ENCODE measurements around the gene WHRN. TPM values are rescaled to one million over a fixed set of nuclear protein-coding genes. Genes with fewer than 3 reads are reported as not detected.

Gene WHRN
- total RNA-seq, 1 donor from 2014 or later = 9.1 TPM

- Histone ChIP-seq H3K27me3 (no peaks in the 10 kb centered on the region), H3K36me3 (no peaks in the 10 kb centered on the region), H3K4me1 (peaks cover 14% of the 10 kb centered on the region), H3K4me3 (no peak overlapping the region), H3K27ac (no peak overlapping the region), H3K9me3 (no peaks in the 10 kb centered on the region)
- TF ChIP-seq POLR2A (IDR thresholded peaks at IDR 0.05) (no peak), POLR2AphosphoS5 (IDR thresholded peaks at IDR 0.05; ENCODE audit: insufficient read depth in 1 of 2, low read depth in 1 of 2) (no peak), CTCF (IDR thresholded peaks at IDR 0.05) (no peak)
- intact Hi-C loops (cut with DNase I) = loop anchor here (10.0 kb wide), 1 partner anchor 604 kb away; no protein-coding TSS in a partner anchor
- no peak for DNase-seq (ENCODE audit: extremely low spot score in 2 of 2)
Measured at GRCh38 chr9:114410910-114411309, 94.4 kb downstream of the WHRN start.

GRCh38 chr9:114409842-114410241 lies 95.4 kb downstream of the WHRN start:
- Histone ChIP-seq H3K9me3 (no peaks in the 10 kb centered on the region), H3K27ac (no peak overlapping the region), H3K27me3 (no peaks in the 10 kb centered on the region), H3K36me3 (no peaks in the 10 kb centered on the region), H3K4me3 (no peak overlapping the region), H3K4me1 (peaks cover 14% of the 10 kb centered on the region)
- intact Hi-C loops (cut with DNase I) = loop anchor here (5.0 to 10.0 kb wide), 2 partner anchors 242 to 605 kb away; no protein-coding TSS in a partner anchor
- DNase-seq (ENCODE audit: extremely low spot score in 2 of 2) = no peak
- TF ChIP-seq CTCF (IDR thresholded peaks at IDR 0.05) (no peak), POLR2AphosphoS5 (IDR thresholded peaks at IDR 0.05; ENCODE audit: insufficient read depth in 1 of 2, low read depth in 1 of 2) (no peak), POLR2A (IDR thresholded peaks at IDR 0.05) (no peak)

- Histone ChIP-seq H3K4me3 (no peak overlapping the region), H3K27me3 (no peaks in the 10 kb centered on the region), H3K9me3 (no peaks in the 10 kb centered on the region), H3K4me1 (peaks cover 8% of the 10 kb centered on the region), H3K36me3 (no peaks in the 10 kb centered on the region), H3K27ac (no peak overlapping the region)
- no peak for DNase-seq (ENCODE audit: extremely low spot score in 2 of 2)
- intact Hi-C loops (cut with DNase I) = loop anchor here (5.0 kb wide), 1 partner anchor 243 kb away; no protein-coding TSS in a partner anchor
- TF ChIP-seq POLR2A (IDR thresholded peaks at IDR 0.05) = no peak
- TF ChIP-seq CTCF (IDR thresholded peaks at IDR 0.05) = no peak
- no peak for TF ChIP-seq POLR2AphosphoS5 (IDR thresholded peaks at IDR 0.05; ENCODE audit: insufficient read depth in 1 of 2, low read depth in 1 of 2)
Measured at GRCh38 chr9:114409103-114409780, 96.0 kb downstream of the WHRN start.

GRCh38 chr9:114408645-114409044 lies 96.6 kb downstream of the WHRN start:
- TF ChIP-seq POLR2A (IDR thresholded peaks at IDR 0.05) = no peak
- no peak for TF ChIP-seq POLR2AphosphoS5 (IDR thresholded peaks at IDR 0.05; ENCODE audit: insufficient read depth in 1 of 2, low read depth in 1 of 2)
- no peak for TF ChIP-seq CTCF (IDR thresholded peaks at IDR 0.05)
- Histone ChIP-seq H3K27ac (no peak overlapping the region), H3K36me3 (no peaks in the 10 kb centered on the region), H3K27me3 (no peaks in the 10 kb centered on the region), H3K4me1 (peaks cover 4% of the 10 kb centered on the region), H3K4me3 (no peak overlapping the region), H3K9me3 (no peaks in the 10 kb centered on the region)
- intact Hi-C loops (cut with DNase I) = loop anchor here (5.0 kb wide), 1 partner anchor 244 kb away; no protein-coding TSS in a partner anchor
- DNase-seq (ENCODE audit: extremely low spot score in 2 of 2) = no peak

- Histone ChIP-seq H3K4me1 (no peaks in the 10 kb centered on the region), H3K36me3 (no peaks in the 10 kb centered on the region), H3K4me3 (no peak overlapping the region), H3K9me3 (no peaks in the 10 kb centered on the region), H3K27ac (no peak overlapping the region), H3K27me3 (no peaks in the 10 kb centered on the region)
- no peak for TF ChIP-seq POLR2A (IDR thresholded peaks at IDR 0.05)
- TF ChIP-seq POLR2AphosphoS5 (IDR thresholded peaks at IDR 0.05; ENCODE audit: insufficient read depth in 1 of 2, low read depth in 1 of 2) = no peak
- TF ChIP-seq CTCF (IDR thresholded peaks at IDR 0.05) = no peak
- no peak for DNase-seq (ENCODE audit: extremely low spot score in 2 of 2)
- intact Hi-C loops (cut with DNase I) = loop anchor here (5.0 kb wide), 1 partner anchor 244 kb away; no protein-coding TSS in a partner anchor
Measured at GRCh38 chr9:114407889-114408288, 97.4 kb downstream of the WHRN start.
